SK-N-SH treated with all-trans-retinoic acid at 6 μM for 48 hours (cell line): Measurements from ENCODE around the gene SCRN1.

Experiments used
- OSR1 ChIP-seq: fragments of 250-450 bp; sonication (Bioruptor Pico); IDR thresholded peaks from 2 replicates; pipeline ENCODE4 v1.8.0; 2022; ENCODE audit warnings: moderate library complexity, mild to moderate bottlenecking, inconsistent platforms
- TOX ChIP-seq: fragments of 250-450 bp; sonication (Bioruptor Pico); IDR thresholded peaks from 2 replicates; pipeline ENCODE4 v1.8.0; 2021; ENCODE audit warnings: mild to moderate bottlenecking, moderate library complexity, borderline replicate concordance
- ZFP3 ChIP-seq: fragments of 250-450 bp; sonication (Bioruptor Pico); IDR thresholded peaks from 2 replicates; pipeline ENCODE4 v1.5.0; 2020; ENCODE audit warnings: mild to moderate bottlenecking, moderate library complexity
- ZNF565 ChIP-seq: fragments of 450-650 bp; formaldehyde crosslinking; conservative IDR thresholded peaks from 2 replicates; pipeline ENCODE4 v1.5.0; 2020; ENCODE audit warnings: low read depth, mild to moderate bottlenecking, moderate library complexity

DNA sequence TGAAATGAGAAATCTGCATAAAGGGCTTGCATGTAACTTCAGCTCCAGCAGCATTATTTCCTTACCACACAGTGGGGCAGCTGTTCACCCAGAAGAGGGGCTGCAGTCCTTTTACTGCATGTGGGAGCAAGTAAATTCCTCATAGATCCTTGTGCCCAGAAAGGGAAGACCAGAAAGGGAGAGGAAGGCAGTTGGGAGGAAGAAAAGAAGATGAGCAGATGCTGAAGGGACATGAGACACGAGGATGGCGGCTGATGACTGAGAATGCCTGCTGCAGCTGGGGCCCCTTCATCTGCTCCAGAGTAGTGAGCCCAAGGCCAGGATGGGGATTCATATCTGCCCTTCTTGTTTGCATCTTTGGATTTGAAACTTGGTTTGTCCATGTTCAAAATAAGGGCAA is 102.8 kb downstream of the SCRN1 start:
- TF ChIP-seq ZFP3 (CRISPR knock-in tag) (no peak), OSR1 (no peak), ZNF565 (CRISPR knock-in tag) (no peak), TOX (CRISPR knock-in tag) (no peak)
